Common myeloid progenitor, CD34-positive (primary cell): ENCODE results near the gene ANAPC13.

Source experiments
- CTCF ChIA-PET: fragments of 350-600 bp; sonication (Branson Sonifier 250); formaldehyde crosslinking; loops from one replicate; lab custom pipeline; 2021; ENCODE audit warnings: antibody characterized with exemption; lab: Charles Lee
- POLR2A ChIA-PET: fragments of 350-600 bp; sonication (Branson Sonifier 250); formaldehyde crosslinking; loops from one replicate; lab custom pipeline; 2021; ENCODE audit warnings: antibody characterized with exemption; lab: Charles Lee
- DNase-seq, 3 donors: peaks; one replicate each; pipeline versions ENCODE4 v3.0.0 to v3.0.0-alpha.2; 2013
- H3K27ac ChIP-seq, 2 experiments: 1 replicate in 1 of 2; 2 replicates in 1 of 2; pipeline ENCODE4 v1.7.0; 2013; ENCODE audit warnings: inconsistent platforms in 2 of 2, low read length in 2 of 2, mild to moderate bottlenecking in 2 of 2, low read depth in 1 of 2, moderate library complexity in 1 of 2; ENCODE audit not compliant: severe bottlenecking in 2 of 2, insufficient read depth in 1 of 2, poor library complexity in 1 of 2
- H3K27me3 ChIP-seq, 5 experiments: replicated peaks in 2 of 5; 1 replicate in 3 of 5; 2 replicates in 2 of 5; pipeline versions ENCODE4 v1.6.1 to v1.7.0; 2013; ENCODE audit warnings: low read length in 4 of 5, mild to moderate bottlenecking in 2 of 5, moderate library complexity in 2 of 5, inconsistent platforms in 1 of 5; ENCODE audit not compliant: insufficient read depth in 5 of 5, control insufficient read depth in 4 of 5
- H3K36me3 ChIP-seq, 4 experiments: 1 replicate in 2 of 4; 2 replicates in 2 of 4; pipeline versions ENCODE4 v1.6.1 to v1.7.0; 2013; ENCODE audit warnings: low read length in 3 of 4, control low read depth in 1 of 4, mild to moderate bottlenecking in 1 of 4; ENCODE audit not compliant: control insufficient read depth in 4 of 4, insufficient read depth in 4 of 4
- H3K4me1 ChIP-seq, 4 experiments: 1 replicate in 3 of 4; 2 replicates in 1 of 4; pipeline versions ENCODE4 v1.6.1 to v1.7.1; 2013; ENCODE audit warnings: low read length in 3 of 4, mild to moderate bottlenecking in 3 of 4, control low read depth in 1 of 4, inconsistent platforms in 1 of 4, moderate library complexity in 1 of 4; ENCODE audit not compliant: control insufficient read depth in 4 of 4, insufficient read depth in 4 of 4; ENCODE audit errors: control extremely low read depth in 1 of 4
- H3K4me3 ChIP-seq, 7 experiments: 1 replicate in 4 of 7; 2 replicates in 3 of 7; pipeline versions ENCODE4 v1.5.1 to v1.7.0; 2013; ENCODE audit warnings: mild to moderate bottlenecking in 7 of 7, low read length in 6 of 7, moderate library complexity in 6 of 7, inconsistent platforms in 2 of 7, low read depth in 2 of 7, control low read depth in 1 of 7; ENCODE audit not compliant: insufficient read depth in 4 of 7, control insufficient read depth in 1 of 7; ENCODE audit errors: extremely low read depth in 1 of 7
- H3K9me3 ChIP-seq, 5 experiments: 1 replicate in 4 of 5; 2 replicates in 1 of 5; pipeline versions ENCODE4 v1.6.1 to v1.7.1; 2013; ENCODE audit warnings: low read length in 4 of 5, mild to moderate bottlenecking in 2 of 5, inconsistent platforms in 1 of 5, low read depth in 1 of 5, moderate library complexity in 1 of 5; ENCODE audit not compliant: control insufficient read depth in 4 of 5, insufficient read depth in 2 of 5; ENCODE audit errors: control extremely low read depth in 1 of 5
- WGBS: methylation state at CpG from one replicate; pipeline ENCODE4 v1.1.5; 2013; ENCODE audit not compliant: insufficient coverage; 5-methylcytosine and 5-hydroxymethylcytosine counted together

ANAPC13 gene

DNA sequence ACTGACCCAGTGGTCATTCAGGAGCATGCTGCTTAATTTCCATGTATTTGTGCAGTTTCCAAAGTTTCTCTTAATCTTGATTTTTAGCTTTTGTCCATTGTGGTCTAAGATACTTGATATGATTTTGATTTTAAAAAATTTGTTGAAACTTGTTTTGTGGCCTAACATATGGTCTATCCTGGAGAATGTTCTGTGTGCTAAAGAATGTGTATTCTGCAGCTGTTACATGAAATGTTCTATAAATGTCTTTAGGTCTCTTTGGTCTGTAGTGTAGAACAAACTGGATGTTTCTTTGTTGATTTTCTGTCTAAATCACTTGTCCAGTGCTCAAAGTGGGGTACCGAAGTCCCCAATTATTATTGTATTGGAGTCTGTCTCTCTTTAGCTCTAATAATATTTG lies 17.5 kb upstream of the ANAPC13 start:
- ChIA-PET CTCF (interaction anchor here (1.1 to 1.4 kb wide), 2 partner anchors 21 to 30 kb away, joined by 3 read pairs; no protein-coding TSS in a partner anchor), POLR2A (no interaction called here)
- no peak overlapping the region for H3K4me3 ChIP-seq
- DNase-seq, result no peak
- H3K4me1 ChIP-seq, result no peaks in the 10 kb centered on the region
- H3K9me3 ChIP-seq, result peaks cover 3 to 66% (median 8%) of the 10 kb centered on the region in 5 experiments
- no CpG with 5 or more reads among the region's 1 CpG for WGBS
- no peak overlapping the region for H3K27ac ChIP-seq
- H3K36me3 ChIP-seq, result peaks cover 18 to 71% (median 26%) of the 10 kb centered on the region in 4 experiments
- H3K27me3 ChIP-seq, result no peaks in the 10 kb centered on the region

DNA sequence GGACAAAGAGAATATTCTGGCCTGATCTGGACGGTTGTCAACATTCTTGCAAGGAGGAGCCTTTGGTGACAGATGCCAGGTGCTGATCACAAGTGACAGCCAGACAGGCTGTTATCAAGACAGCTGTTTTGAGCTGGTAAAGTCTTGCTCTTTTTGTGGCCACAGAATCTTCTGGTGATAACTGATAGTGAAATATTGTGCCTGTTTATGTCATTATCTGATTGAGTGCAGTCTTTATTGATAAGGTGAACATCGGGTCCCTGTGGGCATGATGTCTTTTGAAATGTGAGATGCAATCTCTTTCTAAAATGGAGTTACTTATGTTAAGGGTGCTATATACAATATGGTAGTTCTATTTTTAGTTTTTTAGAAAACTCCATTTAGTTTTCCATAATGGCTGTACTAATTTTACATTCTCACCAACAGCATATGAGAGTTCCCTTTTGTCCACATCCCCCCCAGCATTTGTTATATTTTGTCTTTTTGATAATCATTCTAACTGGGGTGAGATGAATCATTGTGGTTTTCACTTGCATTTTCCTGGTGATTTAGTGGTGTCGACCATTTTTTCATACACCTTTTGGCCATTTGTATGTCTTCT lies 10.8 kb upstream of the ANAPC13 start:
- WGBS, result 100% methylated on average over 1 of the region's 3 CpGs
- H3K27ac ChIP-seq, result peak overlapping the region in 1 of 2 experiments; percentile 6

DNA sequence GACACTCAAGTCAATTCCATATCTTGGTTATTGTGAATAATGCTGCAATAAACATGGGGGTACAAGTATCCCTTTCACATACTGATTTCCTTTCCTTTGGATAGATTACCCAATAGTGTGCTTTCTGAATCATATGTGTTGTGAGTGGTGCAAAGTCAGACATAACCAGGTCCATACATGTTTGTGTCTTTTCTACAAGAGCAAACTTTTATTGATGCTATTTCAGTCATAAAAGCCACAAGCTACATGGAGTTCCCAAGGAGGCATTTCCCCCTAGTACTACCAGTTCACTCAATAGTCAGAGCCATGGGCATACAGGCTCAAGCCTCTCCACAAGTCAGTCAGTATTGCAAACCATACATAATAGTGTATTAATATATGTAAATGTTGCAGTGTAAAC lies 10.2 kb upstream of the ANAPC13 start:
- Histone ChIP-seq H3K9me3 (peaks cover 0 to 16% (median 2%) of the 10 kb centered on the region in 5 experiments), H3K4me1 (peaks cover 0 to 12% (median 4%) of the 10 kb centered on the region in 4 experiments)
- CTCF ChIA-PET, result interaction anchor here (1.0 to 3.4 kb wide), 5 partner anchors 12 to 283 kb away, joined by 3 to 30 read pairs (median 3); partner anchors contain the start of genes ANAPC13 and CEP63

More for the DNA sequence above, 10.8 kb upstream of the ANAPC13 start:
- Histone ChIP-seq H3K4me3 (no peak overlapping the region), H3K27me3 (no peaks in the 10 kb centered on the region), H3K36me3 (peaks cover 5 to 48% (median 14%) of the 10 kb centered on the region in 4 experiments), H3K4me1 (peaks cover 0 to 12% (median 4%) of the 10 kb centered on the region in 4 experiments), H3K9me3 (peaks cover 0 to 22% (median 2%) of the 10 kb centered on the region in 5 experiments)
- DNase-seq, result peak in 2 of 3 donors; percentile 76 to 84
- CTCF ChIA-PET, result interaction anchor here (0.6 to 1.0 kb wide), 2 partner anchors 284 to 950 kb away, joined by 3 read pairs; no protein-coding TSS in a partner anchor
- POLR2A ChIA-PET, result no interaction called here

DNA sequence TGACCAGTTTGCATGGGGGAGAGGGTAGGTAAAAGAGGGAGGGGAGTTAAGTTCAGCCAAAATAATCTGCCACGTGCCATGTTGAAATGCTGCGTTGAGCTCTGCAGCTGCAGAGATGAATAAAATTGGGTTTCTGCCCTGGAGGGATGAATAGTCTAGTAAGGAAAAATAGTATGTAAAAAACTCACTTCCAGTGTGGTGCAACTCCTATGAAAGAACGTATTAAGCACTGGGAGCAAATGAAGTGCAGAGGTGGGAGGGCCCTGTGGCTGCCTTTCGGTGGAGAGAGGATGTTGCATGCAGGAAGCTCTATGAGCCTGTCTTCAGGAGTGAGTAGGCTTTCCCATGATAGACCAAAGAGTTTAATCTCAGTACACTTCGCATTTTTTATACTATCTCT lies 8.7 kb upstream of the ANAPC13 start:
- no peak overlapping the region for H3K27ac ChIP-seq
- CTCF ChIA-PET, result interaction anchor here (1.1 to 3.4 kb wide), 4 partner anchors 11 to 31 kb away, joined by 3 to 30 read pairs (median 4); partner anchors contain the start of genes ANAPC13 and CEP63
- peaks cover 5 to 34% (median 9%) of the 10 kb centered on the region in 4 experiments for H3K36me3 ChIP-seq
- no peaks in the 10 kb centered on the region for H3K27me3 ChIP-seq
- peaks cover 0 to 9% (median 0%) of the 10 kb centered on the region in 5 experiments for H3K9me3 ChIP-seq
- H3K4me3 ChIP-seq, result no peak overlapping the region
- 94% methylated on average over 3 of the region's 5 CpGs for WGBS
- DNase-seq, result no peak
- POLR2A ChIA-PET, result no interaction called here
- H3K4me1 ChIP-seq, result peaks cover 0 to 12% (median 4%) of the 10 kb centered on the region in 4 experiments

More for the DNA sequence above, 10.2 kb upstream of the ANAPC13 start:
- no peaks in the 10 kb centered on the region for H3K27me3 ChIP-seq
- POLR2A ChIA-PET, result no interaction called here
- no peak overlapping the region for H3K27ac ChIP-seq
- no peak overlapping the region for H3K4me3 ChIP-seq
- peaks cover 5 to 44% (median 12%) of the 10 kb centered on the region in 4 experiments for H3K36me3 ChIP-seq
- DNase-seq, result no peak

DNA sequence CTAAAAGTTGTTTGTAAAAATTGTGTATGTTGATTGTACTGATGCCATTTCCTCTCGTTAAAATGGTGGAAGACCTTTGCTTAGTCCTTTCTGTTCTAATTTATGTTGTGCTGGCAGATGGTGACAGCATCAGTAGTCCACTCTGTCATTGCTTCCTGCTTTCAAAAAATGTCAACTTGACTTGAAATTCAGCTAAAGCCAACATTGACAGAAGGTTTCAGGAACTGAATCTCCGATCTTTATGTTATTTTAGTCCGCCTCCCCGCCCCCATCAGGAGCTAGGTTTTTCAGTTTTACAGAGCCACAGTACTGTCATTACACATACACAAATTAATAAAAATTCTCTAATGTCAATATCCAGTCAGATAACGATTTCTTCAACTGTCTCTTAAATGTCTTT lies 1.6 kb upstream of the ANAPC13 start:
- peak overlapping the region; percentile 90 to 95 for H3K27ac ChIP-seq
- peak in 2 of 3 donors; percentile 70 to 80 for DNase-seq
- peaks cover 37 to 45% (median 39%) of the 10 kb centered on the region in 4 experiments for H3K4me1 ChIP-seq
- H3K9me3 ChIP-seq, result no peaks in the 10 kb centered on the region
- WGBS, result 32% methylated on average over 4 of the region's 5 CpGs
- POLR2A ChIA-PET, result no interaction called here
- peak overlapping the region in 6 of 7 experiments; percentile 87 to 95 (median 92) for H3K4me3 ChIP-seq
- no peaks in the 10 kb centered on the region for H3K27me3 ChIP-seq
- CTCF ChIA-PET, result interaction anchor here (1.0 to 3.8 kb wide), 4 partner anchors 11 to 238 kb away, joined by 3 to 15 read pairs (median 4); no protein-coding TSS in a partner anchor
- peaks cover under 1 to 4% (median 3%) of the 10 kb centered on the region in 4 experiments for H3K36me3 ChIP-seq

DNA sequence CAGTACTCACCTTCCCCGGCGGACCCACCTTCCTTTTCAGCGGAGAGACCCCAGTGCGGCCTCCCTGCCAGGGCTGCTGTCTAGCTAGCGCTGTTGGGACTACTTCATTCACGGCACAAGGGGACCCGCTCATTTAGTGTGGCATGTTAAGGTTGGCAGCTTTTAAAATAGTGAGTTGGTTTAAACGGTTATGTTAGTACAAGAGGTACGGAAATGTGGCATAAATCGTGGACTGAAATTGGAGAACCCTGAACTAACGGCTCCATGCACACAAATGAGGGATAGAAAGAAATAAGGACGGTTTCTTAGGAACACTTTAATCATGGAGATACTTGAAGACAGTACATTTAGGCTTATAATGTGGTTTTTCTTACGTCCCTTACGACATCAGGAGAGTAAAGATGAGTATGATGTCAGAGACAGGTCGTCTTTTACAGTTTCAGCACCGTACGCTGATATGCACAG lies 824 bp upstream of the ANAPC13 start:
- Histone ChIP-seq H3K27ac (peak overlapping the region; percentile 90 to 95), H3K4me1 (peaks cover 37 to 47% (median 40%) of the 10 kb centered on the region in 4 experiments), H3K27me3 (no peaks in the 10 kb centered on the region), H3K36me3 (peaks cover 4 to 11% (median 6%) of the 10 kb centered on the region in 4 experiments), H3K4me3 (peak overlapping the region; percentile 72 to 95 (median 91)), H3K9me3 (no peaks in the 10 kb centered on the region)
- POLR2A ChIA-PET, result no interaction called here
- CTCF ChIA-PET, result interaction anchor here (1.8 to 6.5 kb wide), 4 partner anchors 8 to 178 kb away, joined by 4 to 34 read pairs (median 22); no protein-coding TSS in a partner anchor
- peak in 2 of 3 donors; percentile 56 to 64 for DNase-seq
- WGBS, result 0% methylated on average over 12 of the region's 17 CpGs
